SK-MEL-5 (cell line): ENCODE data around the gene TRMU. TPM values are rescaled to one million over a fixed set of nuclear protein-coding genes. Genes with fewer than 3 reads are reported as not detected.
"Not testable (repeated sequence)": the region's sequence is repeated elsewhere in the genome, so short reads cannot be mapped to it uniquely, and the experiment has no call there.

Experiments used
- DNase-seq: peaks from one replicate; pipeline ENCODE4 v3.0.0-alpha.2; 2016; ENCODE audit warnings: low read depth, low spot score
- in situ Hi-C: cut with HindIII; loops from 2 replicates; pipeline ENCODE4 v1.10.0; 2016; ENCODE audit warnings: low sequenced_read_pairs, high pct_unique_total_duplicates, low pct_unique_long_range_greater_than_20kb
- total RNA-seq: library from RNA; depleted of rRNA; stranded (reverse); fragments of >200 nt; shearing (Covaris generic); gene quantifications from 2 replicates; pipeline ENCODE4 v1.2.3, GENCODE V29; 2014

Gene TRMU
- total RNA-seq, 1 experiment from 2014 or later, result 61.3 TPM

GRCh38 chr22:46387748-46388147 is 52.2 kb downstream of the TRMU start:
- DNase-seq, result no peak
- in situ Hi-C loops, result no loop called here

- DNase-seq, result no peak
- in situ Hi-C loops, result no loop called here
Observed at GRCh38 chr22:46388647-46389046, 53.1 kb downstream of the TRMU start.

- in situ Hi-C loops, result no loop called here
- no peak for DNase-seq
Observed at GRCh38 chr22:46389081-46389480, 53.6 kb downstream of the TRMU start.

- no peak for DNase-seq
- in situ Hi-C loops, result no loop called here
Observed at GRCh38 chr22:46390105-46390651, 54.7 kb downstream of the TRMU start.

GRCh38 chr22:46390652-46391301 is 55.3 kb downstream of the TRMU start:
- in situ Hi-C loops, result no loop called here
- DNase-seq, result peak; percentile 60

GRCh38 chr22:46391486-46392136 is 56.1 kb downstream of the TRMU start:
- in situ Hi-C loops, result no loop called here
- no peak for DNase-seq

- no peak for DNase-seq
- in situ Hi-C loops, result no loop called here
Observed at GRCh38 chr22:46392137-46392844, 56.8 kb downstream of the TRMU start.

- in situ Hi-C loops, result no loop called here
- DNase-seq, result no peak
Observed at GRCh38 chr22:46393873-46394272, 58.4 kb downstream of the TRMU start.

GRCh38 chr22:46394622-46395021 is 59.1 kb downstream of the TRMU start:
- in situ Hi-C loops, result no loop called here
- no peak for DNase-seq

- DNase-seq, result no peak
- in situ Hi-C loops, result no loop called here
Observed at GRCh38 chr22:46395145-46395544, 59.6 kb downstream of the TRMU start.

- in situ Hi-C loops, DNase-seq: not testable (repeated sequence)
Observed at GRCh38 chr22:46397049-46397448, 61.5 kb downstream of the TRMU start.

GRCh38 chr22:46397514-46397913 is 62.0 kb downstream of the TRMU start:
- DNase-seq, result no peak
- in situ Hi-C loops, result no loop called here

- DNase-seq, result no peak
- in situ Hi-C loops, result no loop called here
Observed at GRCh38 chr22:46397951-46398350, 62.4 kb downstream of the TRMU start.

- in situ Hi-C loops, result no loop called here
- DNase-seq, result no peak
Observed at GRCh38 chr22:46399251-46400024, 63.9 kb downstream of the TRMU start.

- no peak for DNase-seq
- in situ Hi-C loops, result no loop called here
Observed at GRCh38 chr22:46401370-46401769, 65.9 kb downstream of the TRMU start.

- DNase-seq, result no peak
- in situ Hi-C loops, result no loop called here
Observed at GRCh38 chr22:46402505-46402904, 67.0 kb downstream of the TRMU start.

- in situ Hi-C loops, DNase-seq: not testable (repeated sequence)
Observed at GRCh38 chr22:46403880-46404279, 68.4 kb downstream of the TRMU start.

GRCh38 chr22:46405901-46406300 is 70.4 kb downstream of the TRMU start:
- DNase-seq, result no peak
- in situ Hi-C loops, result no loop called here
